Measurements from ENCODE around the gene KIF21A.
"Not testable (repeated sequence)": the region's sequence is repeated elsewhere in the genome, so short reads cannot be mapped to it uniquely, and the experiment has no call there.

- TF ChIP-seq CTCF (conservative IDR thresholded peaks at IDR 0.05 in 1 of 2, IDR thresholded peaks at IDR 0.05 in 1 of 2; ENCODE audit: extremely low read depth in 1 of 2, insufficient read depth in 1 of 2, low read depth in 1 of 2, low read length in 2 of 2); EZH2 (IDR thresholded peaks at IDR 0.05; ENCODE audit: borderline replicate concordance, low read length): not testable (repeated sequence)
Observed at GRCh38 chr12:39295593-39295992, 147.3 kb downstream of the KIF21A start.
